Neural crest cell (in vitro differentiated cells): Measurements from ENCODE around the gene STRIT1. TPM values are rescaled to one million over a fixed set of nuclear protein-coding genes. Genes with fewer than 3 reads are reported as not detected.

ENCODE experiments used
- DNase-seq: peaks from one replicate; pipeline ENCODE4 v3.0.0; 2021; ENCODE audit warnings: low read depth, mixed read lengths, low spot score
- H3K27ac Mint-ChIP-seq: one replicate; pipeline ENCODE4 v1.8.0; 2021; ENCODE audit warnings: mild to moderate bottlenecking, mixed read lengths; ENCODE audit not compliant: unreplicated experiment
- H3K27me3 Mint-ChIP-seq: 2 replicates; pipeline ENCODE4 v1.8.0; 2021; ENCODE audit warnings: low read depth, mild to moderate bottlenecking, mixed read lengths
- H3K36me3 Mint-ChIP-seq: 2 replicates; pipeline ENCODE4 v1.8.0; 2021; ENCODE audit warnings: low read depth, mild to moderate bottlenecking, mixed read lengths
- H3K4me1 Mint-ChIP-seq: 2 replicates; pipeline ENCODE4 v1.8.0; 2021; ENCODE audit warnings: mixed read lengths
- H3K4me3 Mint-ChIP-seq: one replicate; pipeline ENCODE4 v1.8.0; 2021; ENCODE audit warnings: mild to moderate bottlenecking, mixed read lengths
- H3K9me3 Mint-ChIP-seq: 2 replicates; pipeline ENCODE4 v1.8.0; 2021; ENCODE audit warnings: mixed read lengths
- total RNA-seq: library from RNA; stranded (reverse); gene quantifications from 2 replicates; pipeline ENCODE4 v1.2.1, GENCODE V29; 2021
- TF ChIP-seq, protein P1 (sequence below): fragments of 200-600 bp; sonication (generic); conservative IDR thresholded peaks from 2 replicates; pipeline ENCODE4 v1.5.0; 2021; ENCODE audit warnings: antibody characterized with exemption, mild to moderate bottlenecking

STRIT1 gene
- total RNA-seq, 1 donor from 2014 or later = not detected

GRCh38 chr3:155297100-155297499, 3.6 kb upstream of the STRIT1 start:
- Mint-ChIP-seq H3K4me1 (peaks cover 3% of the 10 kb centered on the region), H3K4me3 (no peak overlapping the region), H3K9me3 (no peaks in the 10 kb centered on the region), H3K27me3 (peaks cover 3% of the 10 kb centered on the region), H3K27ac (no peak overlapping the region), H3K36me3 (peaks cover 2% of the 10 kb centered on the region)
- TF ChIP-seq, protein P1, sequence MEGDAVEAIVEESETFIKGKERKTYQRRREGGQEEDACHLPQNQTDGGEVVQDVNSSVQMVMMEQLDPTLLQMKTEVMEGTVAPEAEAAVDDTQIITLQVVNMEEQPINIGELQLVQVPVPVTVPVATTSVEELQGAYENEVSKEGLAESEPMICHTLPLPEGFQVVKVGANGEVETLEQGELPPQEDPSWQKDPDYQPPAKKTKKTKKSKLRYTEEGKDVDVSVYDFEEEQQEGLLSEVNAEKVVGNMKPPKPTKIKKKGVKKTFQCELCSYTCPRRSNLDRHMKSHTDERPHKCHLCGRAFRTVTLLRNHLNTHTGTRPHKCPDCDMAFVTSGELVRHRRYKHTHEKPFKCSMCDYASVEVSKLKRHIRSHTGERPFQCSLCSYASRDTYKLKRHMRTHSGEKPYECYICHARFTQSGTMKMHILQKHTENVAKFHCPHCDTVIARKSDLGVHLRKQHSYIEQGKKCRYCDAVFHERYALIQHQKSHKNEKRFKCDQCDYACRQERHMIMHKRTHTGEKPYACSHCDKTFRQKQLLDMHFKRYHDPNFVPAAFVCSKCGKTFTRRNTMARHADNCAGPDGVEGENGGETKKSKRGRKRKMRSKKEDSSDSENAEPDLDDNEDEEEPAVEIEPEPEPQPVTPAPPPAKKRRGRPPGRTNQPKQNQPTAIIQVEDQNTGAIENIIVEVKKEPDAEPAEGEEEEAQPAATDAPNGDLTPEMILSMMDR = no peak
- DNase-seq = no peak

DNA sequence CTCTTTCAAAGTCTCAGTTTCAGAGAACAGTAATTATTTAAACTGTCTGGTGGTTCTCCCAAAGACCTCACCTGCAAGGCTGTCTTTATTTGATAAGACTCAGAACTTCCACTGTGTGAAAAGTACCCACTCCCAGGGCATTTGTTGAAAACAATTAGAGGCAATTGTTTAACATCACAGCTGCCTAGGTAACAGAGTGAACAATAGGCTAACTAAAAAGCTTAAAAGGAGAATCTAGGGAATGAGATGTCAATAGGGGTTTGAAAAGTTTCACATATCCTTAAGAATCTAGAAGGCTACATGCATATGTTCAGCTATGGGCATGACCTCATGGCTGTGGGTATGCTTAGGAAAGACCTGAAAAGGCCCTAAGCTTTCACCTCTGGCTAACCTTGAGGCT, 2.9 kb upstream of the STRIT1 start:
- H3K4me1 Mint-ChIP-seq = peaks cover 3% of the 10 kb centered on the region
- peaks cover 2% of the 10 kb centered on the region for H3K36me3 Mint-ChIP-seq
- no peak overlapping the region for H3K27ac Mint-ChIP-seq
- H3K27me3 Mint-ChIP-seq = peaks cover 3% of the 10 kb centered on the region
- TF ChIP-seq, protein P1 = no peak
- no peak overlapping the region for H3K4me3 Mint-ChIP-seq
- no peak for DNase-seq
- no peaks in the 10 kb centered on the region for H3K9me3 Mint-ChIP-seq

DNA sequence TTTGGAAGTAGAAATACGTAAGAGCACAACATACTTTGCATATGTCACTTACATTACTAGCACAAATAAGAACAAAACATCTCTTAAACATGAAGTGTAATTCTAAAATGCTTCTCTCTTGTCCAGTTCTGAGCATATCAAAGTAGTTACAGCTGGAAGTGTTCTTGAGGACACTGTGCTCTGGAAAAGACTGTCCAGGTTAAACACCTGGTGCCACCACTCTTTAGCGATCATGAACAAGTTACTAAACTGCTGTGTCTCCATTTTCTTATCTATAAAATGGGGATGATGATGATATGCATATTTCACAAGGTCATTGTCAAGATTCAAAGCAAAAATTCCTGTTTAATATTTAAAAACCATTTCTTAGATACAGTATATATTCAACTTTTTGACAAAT, 790 bp downstream of the STRIT1 start:
- Mint-ChIP-seq H3K9me3 (no peaks in the 10 kb centered on the region), H3K36me3 (peaks cover 2% of the 10 kb centered on the region), H3K4me1 (peaks cover 3% of the 10 kb centered on the region), H3K27ac (no peak overlapping the region), H3K4me3 (no peak overlapping the region), H3K27me3 (peaks cover 3% of the 10 kb centered on the region)
- TF ChIP-seq, protein P1 = no peak
- no peak for DNase-seq

DNA sequence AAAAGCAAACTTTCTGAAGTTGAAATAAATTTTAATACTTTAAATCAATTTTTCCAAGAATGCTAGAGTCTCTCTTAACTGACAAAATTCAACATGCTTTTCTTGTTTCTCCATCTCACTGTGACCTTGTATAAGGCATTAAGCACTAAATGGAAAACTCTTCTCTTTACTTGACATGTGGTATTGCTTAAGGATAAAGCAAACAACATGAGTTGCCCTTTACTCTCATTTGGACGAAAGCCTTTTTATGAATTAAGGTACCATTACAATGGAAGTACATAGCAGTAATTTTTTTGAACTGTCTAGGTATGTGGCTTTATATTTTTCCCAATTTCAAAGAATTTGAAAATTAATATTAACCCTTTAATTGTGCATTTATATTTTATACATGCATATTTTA, 1.4 kb downstream of the STRIT1 start:
- Mint-ChIP-seq H3K27ac (no peak overlapping the region), H3K4me1 (peaks cover 3% of the 10 kb centered on the region), H3K4me3 (no peak overlapping the region), H3K36me3 (peaks cover 2% of the 10 kb centered on the region), H3K27me3 (peaks cover 3% of the 10 kb centered on the region), H3K9me3 (no peaks in the 10 kb centered on the region)
- DNase-seq = no peak
- TF ChIP-seq, protein P1 = no peak

GRCh38 chr3:155286736-155287135, 6.7 kb downstream of the STRIT1 start:
- Mint-ChIP-seq H3K9me3 (no peaks in the 10 kb centered on the region), H3K36me3 (no peaks in the 10 kb centered on the region), H3K27ac (no peak overlapping the region), H3K27me3 (no peaks in the 10 kb centered on the region), H3K4me1 (no peaks in the 10 kb centered on the region), H3K4me3 (no peak overlapping the region)
- no peak for DNase-seq
- TF ChIP-seq, protein P1 = no peak

GRCh38 chr3:155285936-155286335, 7.5 kb downstream of the STRIT1 start:
- H3K27me3 Mint-ChIP-seq = no peaks in the 10 kb centered on the region
- DNase-seq = no peak
- TF ChIP-seq, protein P1 = no peak
- H3K27ac Mint-ChIP-seq = no peak overlapping the region
- H3K36me3 Mint-ChIP-seq = no peaks in the 10 kb centered on the region
- H3K4me1 Mint-ChIP-seq = no peaks in the 10 kb centered on the region
- H3K4me3 Mint-ChIP-seq = no peak overlapping the region
- no peaks in the 10 kb centered on the region for H3K9me3 Mint-ChIP-seq
